Measurements from ENCODE around the gene SNIP1.

The SNIP1 gene

GRCh38 chr1:37553927-37554808 is at the start of gene SNIP1:
Gene SNIP1 (minus strand): TSS chr1:37554293. CDS start chr1:37554229, 64 bp downstream.
- TF ChIP-seq CTCF (IDR thresholded peaks at IDR 0.05; ENCODE audit: control insufficient read depth, insufficient read depth, low read depth, low read length, missing control alignments), result no peak
- peak within 1 kb of the TSS; percentile 99 for H3K4me3 ChIP-seq (ENCODE audit: control insufficient read depth, low read depth, low read length)
- peak; percentile 69 for DNase-seq (ENCODE audit: low read depth)

- no peak overlapping the region for H3K4me3 ChIP-seq (ENCODE audit: control insufficient read depth, low read depth, low read length)
- TF ChIP-seq CTCF (IDR thresholded peaks at IDR 0.05; ENCODE audit: control insufficient read depth, insufficient read depth, low read depth, low read length, missing control alignments), result peak; percentile 78
- DNase-seq (ENCODE audit: low read depth), result no peak
Measured at GRCh38 chr1:37602750-37603694, 48.9 kb upstream of the SNIP1 start.

GRCh38 chr1:37601441-37601840 is 47.3 kb upstream of the SNIP1 start:
- no peak overlapping the region for H3K4me3 ChIP-seq (ENCODE audit: control insufficient read depth, low read depth, low read length)
- TF ChIP-seq CTCF (IDR thresholded peaks at IDR 0.05; ENCODE audit: control insufficient read depth, insufficient read depth, low read depth, low read length, missing control alignments), result no peak
- no peak for DNase-seq (ENCODE audit: low read depth)

GRCh38 chr1:37599940-37600339 is 45.8 kb upstream of the SNIP1 start:
- no peak for DNase-seq (ENCODE audit: low read depth)
- no peak overlapping the region for H3K4me3 ChIP-seq (ENCODE audit: control insufficient read depth, low read depth, low read length)
- no peak for TF ChIP-seq CTCF (IDR thresholded peaks at IDR 0.05; ENCODE audit: control insufficient read depth, insufficient read depth, low read depth, low read length, missing control alignments)

GRCh38 chr1:37596182-37596667 is 42.1 kb upstream of the SNIP1 start:
- no peak for TF ChIP-seq CTCF (IDR thresholded peaks at IDR 0.05; ENCODE audit: control insufficient read depth, insufficient read depth, low read depth, low read length, missing control alignments)
- peak overlapping the region; percentile 94 for H3K4me3 ChIP-seq (ENCODE audit: control insufficient read depth, low read depth, low read length)
- no peak for DNase-seq (ENCODE audit: low read depth)

- no peak for TF ChIP-seq CTCF (IDR thresholded peaks at IDR 0.05; ENCODE audit: control insufficient read depth, insufficient read depth, low read depth, low read length, missing control alignments)
- DNase-seq (ENCODE audit: low read depth), result peak; percentile 73
- H3K4me3 ChIP-seq (ENCODE audit: control insufficient read depth, low read depth, low read length), result peak within 1 kb of the TSS; percentile 94
Measured at GRCh38 chr1:37595440-37596181, 41.5 kb upstream of the SNIP1 start, which contains the start of gene GNL2. Gene GNL2 (minus strand): TSS chr1:37595937. CDS start chr1:37595822, 115 bp downstream.

All from AG09309 (cell line).